Smooth muscle cell (in vitro differentiated cells): ENCODE results near the gene GZMM. TPM values are rescaled to one million over a fixed set of nuclear protein-coding genes. Genes with fewer than 3 reads are reported as not detected.

Experiments used
- DNase-seq: peaks from one replicate; lab custom pipeline; 2025; ENCODE audit not compliant: unreplicated experiment; lab: John Stamatoyannopoulos, UW
- H2AFZ ChIP-seq: fragments of 200-600 bp; sonication (generic); 2 replicates; pipeline ENCODE4 v1.6.0; 2016; ENCODE audit warnings: antibody characterized with exemption, low read depth, mild to moderate bottlenecking
- H3F3A ChIP-seq: fragments of 200-600 bp; sonication (generic); 2 replicates; pipeline ENCODE4 v1.6.0; 2017; ENCODE audit warnings: antibody characterized with exemption, low read depth
- H3K27ac ChIP-seq: fragments of 200-600 bp; sonication (generic); 2 replicates; pipeline ENCODE4 v1.5.1; 2016; ENCODE audit warnings: low read depth, mild to moderate bottlenecking
- H3K27me3 ChIP-seq: fragments of 200-600 bp; sonication (generic); 2 replicates; pipeline ENCODE4 v1.6.1; 2016; ENCODE audit warnings: low read depth, mild to moderate bottlenecking
- H3K36me3 ChIP-seq: fragments of 200-600 bp; sonication (generic); 2 replicates; pipeline ENCODE4 v1.5.1; 2016; ENCODE audit warnings: low read depth
- H3K4me1 ChIP-seq: fragments of 200-600 bp; sonication (generic); 2 replicates; pipeline ENCODE4 v1.5.1; 2016; ENCODE audit warnings: low read depth
- H3K4me2 ChIP-seq: fragments of 200-600 bp; sonication (generic); 2 replicates; pipeline ENCODE4 v1.6.0; 2016; ENCODE audit warnings: mild to moderate bottlenecking
- H3K4me3 ChIP-seq: fragments of 200-600 bp; sonication (generic); 2 replicates; pipeline ENCODE4 v1.5.1; 2016; ENCODE audit warnings: mild to moderate bottlenecking
- H3K79me2 ChIP-seq: fragments of 200-600 bp; sonication (generic); 2 replicates; pipeline ENCODE4 v1.6.0; 2016; ENCODE audit warnings: low read depth, mild to moderate bottlenecking
- H3K9ac ChIP-seq: fragments of 200-600 bp; sonication (generic); 2 replicates; pipeline ENCODE4 v1.6.0; 2016; ENCODE audit warnings: low read depth
- H3K9me3 ChIP-seq: fragments of 200-600 bp; sonication (generic); replicated peaks from 2 replicates; pipeline ENCODE4 v1.5.1; 2016; ENCODE audit warnings: low read depth
- H4K20me1 ChIP-seq: fragments of 200-600 bp; sonication (generic); 2 replicates; pipeline ENCODE4 v1.6.0; 2016; ENCODE audit warnings: low read depth
- WGBS: methylation state at CpG from one replicate; pipeline ENCODE4 v1.1.7; 2016; ENCODE audit warnings: low lambda C conversion rate; 5-methylcytosine and 5-hydroxymethylcytosine counted together
- polyA plus RNA-seq: library from polyadenylated mRNA; unstranded; fragments of >200 nt; fragmentation: Nextera tagmentation; extraction: Ambion mirVana; gene quantifications from 2 replicates; pipeline ENCODE4 v1.2.1, GENCODE V29; 2016
- total RNA-seq: library from RNA; depleted of rRNA; stranded (reverse); fragments of >200 nt; gene quantifications from 2 replicates; pipeline ENCODE4 v1.2.3, GENCODE V29; 2014
- TF ChIP-seq, protein P1 (sequence below): fragments of 200-600 bp; sonication (generic); IDR thresholded peaks from 2 replicates; pipeline ENCODE4 v1.5.1; 2017; ENCODE audit warnings: borderline replicate concordance, mild to moderate bottlenecking, antibody characterized with exemption; ENCODE audit not compliant: insufficient read depth, poor library complexity, severe bottlenecking

GZMM gene
- total and polyA plus RNA-seq, 2 experiments from 2014 or later, result 0.23 TPM; not detected in 1

DNA sequence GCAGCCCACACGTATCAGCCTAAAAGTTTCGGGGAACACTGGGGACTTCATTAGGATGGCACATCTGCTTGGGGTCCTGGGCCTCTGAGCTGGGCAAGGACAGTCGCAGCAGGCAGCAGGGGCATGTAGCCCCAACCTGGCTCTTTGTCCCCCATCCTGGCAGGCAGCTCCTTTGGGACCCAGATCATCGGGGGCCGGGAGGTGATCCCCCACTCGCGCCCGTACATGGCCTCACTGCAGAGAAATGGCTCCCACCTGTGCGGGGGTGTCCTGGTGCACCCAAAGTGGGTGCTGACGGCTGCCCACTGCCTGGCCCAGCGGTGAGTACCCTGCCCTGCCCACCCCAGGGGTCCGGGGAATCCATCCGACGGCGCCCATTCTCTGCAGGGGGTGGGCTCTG is 3.3 kb downstream of the GZMM start:
- 93% methylated on average over 12 of the region's 15 CpGs for WGBS
- no peaks in the 10 kb centered on the region for H3K79me2 ChIP-seq
- H3K9ac ChIP-seq, result no peak overlapping the region
- H2AFZ ChIP-seq, result no peak overlapping the region
- H3K4me1 ChIP-seq, result no peaks in the 10 kb centered on the region
- H3K4me3 ChIP-seq, result no peak overlapping the region
- no peaks in the 10 kb centered on the region for H3K9me3 ChIP-seq
- DNase-seq, result no peak
- no peaks in the 10 kb centered on the region for H3K27me3 ChIP-seq
- no peak overlapping the region for H3K27ac ChIP-seq
- TF ChIP-seq, protein P1, sequence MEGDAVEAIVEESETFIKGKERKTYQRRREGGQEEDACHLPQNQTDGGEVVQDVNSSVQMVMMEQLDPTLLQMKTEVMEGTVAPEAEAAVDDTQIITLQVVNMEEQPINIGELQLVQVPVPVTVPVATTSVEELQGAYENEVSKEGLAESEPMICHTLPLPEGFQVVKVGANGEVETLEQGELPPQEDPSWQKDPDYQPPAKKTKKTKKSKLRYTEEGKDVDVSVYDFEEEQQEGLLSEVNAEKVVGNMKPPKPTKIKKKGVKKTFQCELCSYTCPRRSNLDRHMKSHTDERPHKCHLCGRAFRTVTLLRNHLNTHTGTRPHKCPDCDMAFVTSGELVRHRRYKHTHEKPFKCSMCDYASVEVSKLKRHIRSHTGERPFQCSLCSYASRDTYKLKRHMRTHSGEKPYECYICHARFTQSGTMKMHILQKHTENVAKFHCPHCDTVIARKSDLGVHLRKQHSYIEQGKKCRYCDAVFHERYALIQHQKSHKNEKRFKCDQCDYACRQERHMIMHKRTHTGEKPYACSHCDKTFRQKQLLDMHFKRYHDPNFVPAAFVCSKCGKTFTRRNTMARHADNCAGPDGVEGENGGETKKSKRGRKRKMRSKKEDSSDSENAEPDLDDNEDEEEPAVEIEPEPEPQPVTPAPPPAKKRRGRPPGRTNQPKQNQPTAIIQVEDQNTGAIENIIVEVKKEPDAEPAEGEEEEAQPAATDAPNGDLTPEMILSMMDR, result no peak
- no peaks in the 10 kb centered on the region for H4K20me1 ChIP-seq
- H3F3A ChIP-seq, result no peaks in the 10 kb centered on the region
- no peak overlapping the region for H3K4me2 ChIP-seq
- no peaks in the 10 kb centered on the region for H3K36me3 ChIP-seq

DNA sequence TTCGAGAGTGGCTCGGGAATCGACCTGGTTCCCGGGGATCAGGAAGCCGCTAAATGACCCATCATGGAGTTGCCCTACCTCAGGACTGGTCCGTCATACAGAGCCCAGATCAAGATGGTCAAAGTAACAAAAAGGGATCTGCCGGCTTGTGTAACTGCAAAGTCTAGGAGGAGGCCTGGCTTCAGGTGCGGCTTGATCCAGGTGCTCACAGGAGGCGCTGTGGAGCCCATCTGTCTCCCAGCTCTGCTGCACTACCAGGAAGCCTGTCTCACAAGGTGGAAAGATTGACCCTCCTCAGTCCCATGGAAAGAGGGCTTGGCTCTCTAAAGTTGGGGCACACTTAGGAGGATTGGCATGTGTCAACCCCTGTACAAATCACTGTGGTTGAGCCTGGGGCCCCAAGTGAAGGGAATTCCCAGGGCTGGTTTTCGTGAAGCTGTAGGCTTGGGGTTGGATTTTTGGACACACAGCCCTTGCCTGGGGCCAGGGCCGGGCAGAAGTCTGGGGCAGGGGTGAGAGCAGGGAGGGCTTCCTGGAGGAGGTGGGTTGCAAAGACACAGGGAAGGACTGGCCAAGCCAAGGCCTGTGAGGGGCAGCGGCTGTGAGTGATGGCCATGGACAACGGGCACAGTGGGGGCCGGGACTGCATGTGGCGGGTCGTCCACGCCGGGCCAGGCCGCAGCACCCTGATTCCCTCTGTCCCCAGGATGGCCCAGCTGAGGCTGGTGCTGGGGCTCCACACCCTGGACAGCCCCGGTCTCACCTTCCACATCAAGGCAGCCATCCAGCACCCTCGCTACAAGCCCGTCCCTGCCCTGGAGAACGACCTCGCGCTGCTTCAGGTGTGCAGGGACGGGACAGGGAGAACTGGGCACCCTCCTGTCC is 4.2 kb downstream of the GZMM start:
- Histone ChIP-seq H3K27me3 (no peaks in the 10 kb centered on the region), H4K20me1 (no peaks in the 10 kb centered on the region), H3K27ac (no peak overlapping the region), H3K9ac (no peak overlapping the region), H3K36me3 (no peaks in the 10 kb centered on the region), H3K4me3 (no peak overlapping the region), H3K4me1 (no peaks in the 10 kb centered on the region), H3K9me3 (no peaks in the 10 kb centered on the region), H3F3A (no peaks in the 10 kb centered on the region), H3K4me2 (no peak overlapping the region), H3K79me2 (no peaks in the 10 kb centered on the region), H2AFZ (no peak overlapping the region)
- no peak for DNase-seq
- WGBS, result 87% methylated on average over 16 of the region's 26 CpGs
- TF ChIP-seq, protein P1, result no peak

DNA sequence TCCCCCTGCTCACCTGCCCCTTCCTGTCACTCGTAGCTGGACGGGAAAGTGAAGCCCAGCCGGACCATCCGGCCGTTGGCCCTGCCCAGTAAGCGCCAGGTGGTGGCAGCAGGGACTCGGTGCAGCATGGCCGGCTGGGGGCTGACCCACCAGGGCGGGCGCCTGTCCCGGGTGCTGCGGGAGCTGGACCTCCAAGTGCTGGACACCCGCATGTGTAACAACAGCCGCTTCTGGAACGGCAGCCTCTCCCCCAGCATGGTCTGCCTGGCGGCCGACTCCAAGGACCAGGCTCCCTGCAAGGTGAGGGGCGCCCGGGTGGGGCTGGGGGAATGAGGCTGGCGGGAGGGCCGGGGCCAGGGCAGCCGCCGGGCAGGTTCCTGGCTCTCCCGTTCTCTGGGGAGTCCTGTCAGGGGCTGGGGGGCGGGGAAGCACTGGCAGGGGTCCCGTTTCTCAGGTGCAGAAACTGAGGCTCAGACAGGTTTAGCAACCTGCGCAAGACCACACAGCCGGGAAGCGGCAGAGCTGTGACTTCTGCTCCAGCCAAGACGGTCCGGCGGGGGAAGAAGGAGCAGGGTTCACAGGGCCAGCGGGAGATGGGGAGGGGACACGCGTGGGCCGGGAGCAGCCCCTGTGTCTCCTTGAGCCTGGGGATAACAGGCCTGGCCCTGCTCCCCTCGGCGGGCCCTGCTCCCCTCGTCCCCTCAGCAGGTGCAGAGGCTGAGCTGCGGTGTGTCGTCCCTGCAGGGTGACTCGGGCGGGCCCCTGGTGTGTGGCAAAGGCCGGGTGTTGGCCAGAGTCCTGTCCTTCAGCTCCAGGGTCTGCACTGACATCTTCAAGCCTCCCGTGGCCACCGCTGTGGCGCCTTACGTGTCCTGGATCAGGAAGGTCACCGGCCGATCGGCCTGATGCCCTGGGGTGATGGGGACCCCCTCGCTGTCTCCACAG is 5.3 kb downstream of the GZMM start:
- Histone ChIP-seq H3F3A (no peaks in the 10 kb centered on the region), H3K4me2 (no peak overlapping the region), H3K4me1 (no peaks in the 10 kb centered on the region), H3K36me3 (no peaks in the 10 kb centered on the region), H2AFZ (no peak overlapping the region), H3K79me2 (no peaks in the 10 kb centered on the region), H3K9ac (no peak overlapping the region), H3K9me3 (no peaks in the 10 kb centered on the region), H3K27me3 (no peaks in the 10 kb centered on the region), H3K27ac (no peak overlapping the region), H3K4me3 (no peak overlapping the region), H4K20me1 (no peaks in the 10 kb centered on the region)
- TF ChIP-seq, protein P1, result no peak
- 94% methylated on average over 31 of the region's 52 CpGs for WGBS
- DNase-seq, result no peak
